Fibroblast of lung (primary cell): ENCODE measurements around the gene FAM107A. TPM values are rescaled to one million over a fixed set of nuclear protein-coding genes. Genes with fewer than 3 reads are reported as not detected.

Experiments used
- DNase-seq, 2 donors: peaks; one replicate each; pipeline versions ENCODE4 v3.0.0 to v3.0.0-alpha.2; 2010; ENCODE audit warnings: low read depth in 2 of 2
- H2AFZ ChIP-seq: 2 replicates; pipeline ENCODE4 v1.5.1; 2012; ENCODE audit warnings: low read length, control low read depth, inconsistent platforms
- H3K27ac ChIP-seq: 2 replicates; pipeline ENCODE4 v1.5.1; 2011; ENCODE audit warnings: low read length, control low read depth; ENCODE audit not compliant: insufficient read depth
- H3K27me3 ChIP-seq: 2 replicates; pipeline ENCODE4 v1.5.1; 2011; ENCODE audit warnings: mild to moderate bottlenecking, low read length; ENCODE audit not compliant: control insufficient read depth, insufficient read depth
- H3K36me3 ChIP-seq: 2 replicates; pipeline ENCODE4 v1.5.1; 2011; ENCODE audit warnings: low read length; ENCODE audit not compliant: control insufficient read depth, insufficient read depth
- H3K4me1 ChIP-seq: 2 replicates; pipeline ENCODE4 v1.5.1; 2011; ENCODE audit warnings: low read length; ENCODE audit not compliant: control insufficient read depth, insufficient read depth; ENCODE audit errors: extremely low read depth
- H3K4me2 ChIP-seq: 2 replicates; pipeline ENCODE4 v1.5.1; 2011; ENCODE audit warnings: low read length, control low read depth; ENCODE audit not compliant: insufficient read depth; ENCODE audit errors: extremely low read depth
- H3K4me3 ChIP-seq, 4 experiments: fragments of 200-600 bp in 1 of 4; sonication (generic) in 1 of 4; replicated peaks in 1 of 4; 2 replicates each; pipeline ENCODE4 v1.5.1; 2011 to 2016; ENCODE audit warnings: low read length in 4 of 4, low read depth in 3 of 4, mild to moderate bottlenecking in 3 of 4, control low read depth in 2 of 4, inconsistent platforms in 1 of 4, mixed read lengths in 1 of 4; ENCODE audit not compliant: insufficient read depth in 1 of 4; ENCODE audit errors: control extremely low read depth in 1 of 4
- H3K79me2 ChIP-seq: 2 replicates; pipeline ENCODE4 v1.5.1; 2012; ENCODE audit warnings: mild to moderate bottlenecking, low read length, inconsistent platforms; ENCODE audit not compliant: control insufficient read depth, insufficient read depth
- H3K9ac ChIP-seq: 2 replicates; pipeline ENCODE4 v1.5.1; 2011; ENCODE audit warnings: mild to moderate bottlenecking, low read length, control low read depth; ENCODE audit not compliant: insufficient read depth
- H3K9me3 ChIP-seq: 2 replicates; pipeline ENCODE4 v1.5.1; 2012; ENCODE audit warnings: low read depth, low read length; ENCODE audit not compliant: control insufficient read depth, insufficient read depth
- H4K20me1 ChIP-seq: 2 replicates; pipeline ENCODE4 v1.5.1; 2011; ENCODE audit warnings: low read length; ENCODE audit not compliant: control insufficient read depth, insufficient read depth; ENCODE audit errors: extremely low read depth
- EZH2 ChIP-seq: IDR thresholded peaks from 2 replicates; pipeline ENCODE4 v1.5.1; 2012; ENCODE audit warnings: low read length, control low read depth, mild to moderate bottlenecking; ENCODE audit errors: missing control alignments
- polyA plus RNA-seq, 2 donors: library from polyadenylated mRNA; depleted of rRNA in 1 of 2; stranded (reverse) in 1 of 2; unstranded in 1 of 2; fragments of >200 nt; gene quantifications; 2 replicates each; pipeline ENCODE4 v1.2.1, GENCODE V29; 2011 to 2012; ENCODE audit warnings: missing spikeins in 1 of 2
- total RNA-seq: library from RNA; depleted of rRNA; stranded (reverse); fragments of >200 nt; gene quantifications from 2 replicates; pipeline ENCODE4 v1.2.1, GENCODE V29; 2014
- TF ChIP-seq, protein P1 (sequence below), 2 donors: IDR thresholded peaks in 1 of 2; conservative IDR thresholded peaks in 1 of 2; 1 replicate in 1 of 2; 2 replicates in 1 of 2; pipeline ENCODE4 v1.5.1; 2011 to 2012; ENCODE audit warnings: low read length in 2 of 2, control low read depth in 1 of 2, inconsistent platforms in 1 of 2, low read depth in 1 of 2, mild to moderate bottlenecking in 1 of 2

FAM107A gene
- total and polyA plus RNA-seq, 2 donors (not counting 1 experiment from before 2014, with no cell fraction given) = under 0.01 to 0.16 TPM

DNA sequence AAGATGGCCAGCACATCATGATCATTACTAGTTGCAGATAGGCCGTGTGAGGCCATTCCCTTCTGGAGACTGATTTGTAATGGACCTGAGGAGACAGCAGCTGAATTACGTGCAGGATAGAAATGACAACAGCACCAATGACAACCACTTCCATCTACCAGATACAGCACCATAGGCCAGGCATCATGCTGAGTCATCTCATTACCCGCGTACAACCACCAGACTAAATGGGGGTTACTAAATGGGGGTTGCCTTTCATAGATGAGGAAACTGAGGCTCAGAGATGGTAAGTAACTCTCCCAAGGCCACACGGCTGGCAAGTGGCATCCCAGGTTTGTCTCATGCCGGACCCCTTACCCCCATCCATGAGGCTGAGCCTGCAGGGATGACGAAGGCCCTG, 32.8 kb upstream of the FAM107A start:
- Histone ChIP-seq H2AFZ (no peak overlapping the region), H4K20me1 (no peaks in the 10 kb centered on the region), H3K27ac (no peak overlapping the region), H3K79me2 (no peaks in the 10 kb centered on the region), H3K36me3 (no peaks in the 10 kb centered on the region), H3K27me3 (peaks cover 4% of the 10 kb centered on the region), H3K9me3 (no peaks in the 10 kb centered on the region), H3K4me3 (no peak overlapping the region), H3K9ac (no peak overlapping the region), H3K4me2 (no peak overlapping the region), H3K4me1 (no peaks in the 10 kb centered on the region)
- DNase-seq = peak in 1 of 2 donors; percentile 12
- TF ChIP-seq, protein P1, sequence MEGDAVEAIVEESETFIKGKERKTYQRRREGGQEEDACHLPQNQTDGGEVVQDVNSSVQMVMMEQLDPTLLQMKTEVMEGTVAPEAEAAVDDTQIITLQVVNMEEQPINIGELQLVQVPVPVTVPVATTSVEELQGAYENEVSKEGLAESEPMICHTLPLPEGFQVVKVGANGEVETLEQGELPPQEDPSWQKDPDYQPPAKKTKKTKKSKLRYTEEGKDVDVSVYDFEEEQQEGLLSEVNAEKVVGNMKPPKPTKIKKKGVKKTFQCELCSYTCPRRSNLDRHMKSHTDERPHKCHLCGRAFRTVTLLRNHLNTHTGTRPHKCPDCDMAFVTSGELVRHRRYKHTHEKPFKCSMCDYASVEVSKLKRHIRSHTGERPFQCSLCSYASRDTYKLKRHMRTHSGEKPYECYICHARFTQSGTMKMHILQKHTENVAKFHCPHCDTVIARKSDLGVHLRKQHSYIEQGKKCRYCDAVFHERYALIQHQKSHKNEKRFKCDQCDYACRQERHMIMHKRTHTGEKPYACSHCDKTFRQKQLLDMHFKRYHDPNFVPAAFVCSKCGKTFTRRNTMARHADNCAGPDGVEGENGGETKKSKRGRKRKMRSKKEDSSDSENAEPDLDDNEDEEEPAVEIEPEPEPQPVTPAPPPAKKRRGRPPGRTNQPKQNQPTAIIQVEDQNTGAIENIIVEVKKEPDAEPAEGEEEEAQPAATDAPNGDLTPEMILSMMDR (conservative IDR thresholded peaks at IDR 0.05 in 1 of 2, IDR thresholded peaks at IDR 0.05 in 1 of 2; ENCODE audit: low read depth in 1 of 2, low read length in 2 of 2) = no peak
- no peak for TF ChIP-seq EZH2

DNA sequence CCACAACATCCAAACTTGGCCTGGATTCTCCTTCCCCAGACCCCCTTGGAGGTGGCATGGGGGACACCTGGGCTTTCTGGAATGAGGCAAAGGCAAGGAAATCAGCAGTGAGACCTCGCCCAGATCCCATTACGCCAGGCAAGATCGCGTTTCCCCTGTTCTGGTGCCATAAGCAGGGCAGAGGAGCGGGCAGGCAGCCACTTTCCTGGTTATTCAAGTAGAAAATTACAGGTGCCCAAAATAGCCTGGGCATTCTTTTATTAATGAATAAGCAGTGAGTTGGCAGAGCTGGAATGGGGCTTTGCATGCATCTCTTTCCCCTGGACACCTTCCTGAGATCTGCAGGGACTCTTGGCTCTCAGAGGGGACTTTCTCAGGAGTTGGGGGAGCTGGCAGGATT, 31.5 kb upstream of the FAM107A start:
- H3K27me3 ChIP-seq = peaks cover 7% of the 10 kb centered on the region
- H3K4me3 ChIP-seq = no peak overlapping the region
- H3K9ac ChIP-seq = no peak overlapping the region
- no peak overlapping the region for H2AFZ ChIP-seq
- no peak overlapping the region for H3K27ac ChIP-seq
- DNase-seq = peak in 1 of 2 donors; percentile 18
- H3K79me2 ChIP-seq = no peaks in the 10 kb centered on the region
- H4K20me1 ChIP-seq = no peaks in the 10 kb centered on the region
- no peak for TF ChIP-seq EZH2
- TF ChIP-seq, protein P1 (conservative IDR thresholded peaks at IDR 0.05 in 1 of 2, IDR thresholded peaks at IDR 0.05 in 1 of 2; ENCODE audit: low read depth in 1 of 2, low read length in 2 of 2) = no peak
- no peaks in the 10 kb centered on the region for H3K36me3 ChIP-seq
- H3K4me2 ChIP-seq = no peak overlapping the region
- no peaks in the 10 kb centered on the region for H3K9me3 ChIP-seq
- H3K4me1 ChIP-seq = no peaks in the 10 kb centered on the region

DNA sequence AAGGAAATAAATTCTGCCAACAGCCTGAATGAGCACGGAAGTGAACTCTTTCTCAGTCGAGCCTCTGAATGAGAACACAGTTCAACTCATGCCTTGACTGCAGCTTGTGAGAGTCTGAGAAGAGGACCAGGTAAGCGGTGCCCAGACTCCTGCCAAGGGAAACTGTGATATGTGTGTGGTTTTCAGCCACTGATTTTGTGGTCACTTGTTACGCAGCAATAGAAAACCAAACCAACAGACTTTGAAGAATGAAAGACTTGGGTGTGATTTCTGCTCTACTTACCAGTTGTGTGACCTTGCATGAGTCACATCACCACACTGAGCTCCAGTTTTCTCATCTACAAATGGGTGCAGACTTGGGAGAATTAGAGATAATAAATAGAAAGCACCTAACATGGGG, 30.6 kb upstream of the FAM107A start:
- Histone ChIP-seq H3K4me2 (no peak overlapping the region), H3K9me3 (no peaks in the 10 kb centered on the region), H3K4me3 (no peak overlapping the region), H3K36me3 (no peaks in the 10 kb centered on the region), H3K27ac (no peak overlapping the region), H3K9ac (no peak overlapping the region), H4K20me1 (no peaks in the 10 kb centered on the region), H2AFZ (no peak overlapping the region), H3K27me3 (peaks cover 9% of the 10 kb centered on the region), H3K4me1 (no peaks in the 10 kb centered on the region), H3K79me2 (no peaks in the 10 kb centered on the region)
- no peak for TF ChIP-seq EZH2
- TF ChIP-seq, protein P1 (conservative IDR thresholded peaks at IDR 0.05 in 1 of 2, IDR thresholded peaks at IDR 0.05 in 1 of 2; ENCODE audit: low read depth in 1 of 2, low read length in 2 of 2) = no peak
- peak in 1 of 2 donors; percentile 65 for DNase-seq
